Globus pallidus (tissue), 1 donor: ENCODE results near the gene RPS19.
"Not testable (repeated sequence)": the region's sequence is repeated elsewhere in the genome, so short reads cannot be mapped to it uniquely, and the experiment has no call there.

Source experiments
- DNase-seq: peaks from one replicate; pipeline ENCODE4 v3.0.0-alpha.2; 2015; ENCODE audit warnings: low spot score

The RPS19 gene

DNA sequence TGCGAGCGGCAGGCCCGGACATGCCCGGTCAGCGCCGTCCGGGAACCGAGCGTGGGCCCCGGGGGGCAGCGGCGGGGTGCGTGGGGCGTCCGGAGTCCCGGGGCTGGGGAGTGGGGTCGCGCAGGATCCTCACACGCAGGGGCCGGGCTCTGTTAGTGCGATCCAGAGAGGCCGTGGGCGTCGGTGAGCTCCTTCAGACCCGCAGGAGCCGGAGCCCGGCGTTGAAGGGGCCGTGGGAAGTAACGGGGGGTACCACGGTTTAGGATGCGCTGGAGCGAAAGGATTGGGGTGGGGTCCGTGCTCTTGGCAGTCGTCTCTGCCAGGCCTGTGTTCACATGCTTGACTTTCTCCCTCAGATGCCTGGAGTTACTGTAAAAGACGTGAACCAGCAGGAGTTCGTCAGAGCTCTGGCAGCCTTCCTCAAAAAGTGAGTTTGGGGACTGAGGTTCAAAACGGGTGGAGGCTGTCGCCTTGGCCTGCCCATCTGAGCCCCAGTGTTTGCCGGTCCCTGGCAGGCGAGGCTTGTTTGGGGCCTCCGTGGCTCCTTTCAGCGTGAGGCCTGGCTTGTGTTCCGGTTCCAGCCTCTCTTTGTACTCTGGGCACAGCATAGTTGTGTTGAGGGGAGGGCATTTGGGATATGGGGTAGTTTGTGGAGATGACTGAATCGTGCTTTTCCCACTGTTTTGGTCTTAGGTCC lies 512 bp downstream of the RPS19 start:
- DNase-seq: no peak

DNA sequence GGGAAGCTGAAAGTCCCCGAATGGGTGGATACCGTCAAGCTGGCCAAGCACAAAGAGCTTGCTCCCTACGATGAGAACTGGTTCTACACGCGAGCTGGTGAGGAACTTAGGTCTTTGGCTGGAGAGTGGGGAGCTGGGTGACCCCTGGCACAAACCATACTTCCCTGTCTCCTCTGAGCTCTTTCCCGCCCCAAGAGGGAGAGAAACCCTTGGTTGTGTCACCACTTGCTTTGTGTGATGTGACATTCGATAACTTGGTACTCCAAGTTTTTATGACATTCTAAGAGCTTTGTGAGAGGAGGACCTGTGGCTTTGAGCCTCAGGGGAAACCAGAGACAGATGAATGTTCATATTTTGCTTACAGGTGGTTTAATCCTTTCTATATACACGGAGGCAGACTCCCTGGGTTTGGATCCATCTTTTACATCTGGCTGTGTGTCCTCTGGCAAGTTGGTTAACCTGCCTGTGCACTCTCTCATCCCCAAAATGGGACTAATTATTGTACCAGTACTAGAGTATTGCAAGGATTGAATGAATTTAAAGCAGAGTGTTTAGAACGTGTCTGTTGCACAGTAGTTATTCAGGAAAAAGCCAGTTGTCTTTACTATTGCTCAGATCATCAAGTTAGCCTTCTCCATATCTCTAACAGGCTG lies 1.2 kb downstream of the RPS19 start:
- DNase-seq: no peak

DNA sequence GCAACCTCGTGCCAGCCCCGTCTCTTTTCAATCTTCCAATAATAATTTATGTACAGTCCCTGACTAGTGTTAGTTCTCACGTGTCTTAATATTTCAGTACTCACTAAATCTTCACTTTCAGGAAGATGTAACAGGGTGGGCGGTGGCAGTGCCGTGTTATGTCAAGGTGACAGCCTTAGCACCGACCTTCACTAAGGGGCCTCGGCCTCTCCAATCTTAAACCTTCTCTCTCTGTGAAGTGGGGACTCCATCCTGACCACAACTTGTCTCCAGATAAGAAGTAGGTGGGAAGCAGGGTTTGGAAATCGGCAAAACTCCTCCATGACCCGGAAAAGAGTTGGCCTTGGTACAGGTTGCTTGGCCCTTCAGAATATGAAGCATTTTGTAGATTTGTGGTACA lies 1.8 kb downstream of the RPS19 start:
- DNase-seq: no peak

DNA sequence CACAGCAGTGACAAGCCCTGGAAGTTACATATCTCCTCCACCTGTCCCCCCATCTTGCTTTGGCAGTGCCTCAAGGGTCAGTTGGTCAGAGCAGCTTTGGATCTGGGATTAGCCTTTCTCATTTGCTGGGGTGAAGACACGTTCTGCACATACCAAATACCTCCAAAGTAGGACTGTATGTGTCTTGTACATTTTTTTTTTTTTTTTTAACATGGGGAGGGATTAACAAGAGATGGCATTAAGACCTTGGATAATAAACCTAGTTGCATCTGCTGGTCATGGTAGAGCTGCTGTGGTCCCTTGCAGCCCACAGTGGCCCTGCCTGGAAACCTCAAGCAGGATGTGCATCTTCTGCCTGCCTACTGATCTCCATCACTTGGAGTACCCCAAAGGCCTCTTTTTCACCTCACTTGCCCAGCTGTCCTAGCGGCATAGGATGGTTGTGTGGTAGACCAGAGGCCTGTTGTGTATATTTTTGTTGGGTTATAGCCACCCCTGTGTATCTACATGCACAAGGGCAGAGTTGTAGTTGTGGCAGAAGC lies 2.5 kb downstream of the RPS19 start:
- no peak for DNase-seq

DNA sequence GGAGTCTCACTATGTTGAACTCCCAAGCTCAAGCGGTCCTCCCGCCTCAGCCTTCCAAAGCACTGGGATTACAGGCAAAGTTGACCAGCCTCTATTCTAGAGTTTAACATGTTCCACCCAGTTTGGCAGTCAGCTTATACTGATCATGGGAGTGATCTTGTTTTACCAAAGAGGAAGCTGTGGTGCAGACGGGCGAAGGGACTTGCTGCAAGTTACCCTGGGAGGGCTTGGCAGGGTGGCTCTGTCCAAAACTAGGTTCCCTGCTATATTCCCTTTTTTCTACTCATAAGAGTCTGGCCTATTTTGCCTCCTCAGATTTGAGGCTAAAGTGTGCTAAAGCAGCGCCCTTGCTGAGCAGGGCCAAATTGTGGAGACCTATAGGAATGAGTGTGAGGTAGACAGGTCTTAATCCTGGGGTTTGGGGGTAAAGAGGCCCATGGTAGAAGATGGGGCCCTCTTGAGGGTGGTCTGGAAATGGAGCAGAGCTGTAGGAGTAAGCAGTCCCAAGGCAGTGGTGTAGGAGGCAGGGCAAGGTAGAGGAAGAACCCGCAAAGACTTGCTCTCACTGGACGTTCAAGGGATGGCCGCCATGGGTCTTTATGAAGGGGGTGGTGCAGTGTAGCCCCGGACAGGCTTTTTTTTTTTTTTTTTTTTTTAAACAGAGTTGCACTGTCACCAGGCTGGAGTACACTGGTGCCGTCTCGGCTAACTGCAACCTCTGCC lies 3.3 kb downstream of the RPS19 start:
- no peak for DNase-seq

DNA sequence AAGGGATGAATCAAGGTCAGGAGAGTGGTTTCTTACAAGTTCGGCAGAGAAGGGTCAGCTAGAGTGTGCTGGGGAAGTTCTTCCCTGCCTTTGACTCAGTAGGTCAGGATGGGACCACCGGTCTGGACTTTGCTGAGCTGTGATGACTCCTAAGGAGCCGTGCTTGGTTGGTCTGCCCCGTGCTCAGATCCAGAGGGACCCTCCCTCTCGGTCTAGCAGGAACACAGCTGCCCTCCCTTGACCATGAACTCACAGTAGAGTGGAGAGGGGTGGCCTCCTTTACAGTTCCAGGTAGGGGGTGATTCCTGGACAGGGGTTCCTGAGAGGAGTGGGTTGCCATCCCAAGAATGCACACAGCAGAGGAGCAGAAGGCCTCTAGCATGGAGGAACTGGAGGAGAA lies 4.3 kb downstream of the RPS19 start:
- DNase-seq: no peak

DNA sequence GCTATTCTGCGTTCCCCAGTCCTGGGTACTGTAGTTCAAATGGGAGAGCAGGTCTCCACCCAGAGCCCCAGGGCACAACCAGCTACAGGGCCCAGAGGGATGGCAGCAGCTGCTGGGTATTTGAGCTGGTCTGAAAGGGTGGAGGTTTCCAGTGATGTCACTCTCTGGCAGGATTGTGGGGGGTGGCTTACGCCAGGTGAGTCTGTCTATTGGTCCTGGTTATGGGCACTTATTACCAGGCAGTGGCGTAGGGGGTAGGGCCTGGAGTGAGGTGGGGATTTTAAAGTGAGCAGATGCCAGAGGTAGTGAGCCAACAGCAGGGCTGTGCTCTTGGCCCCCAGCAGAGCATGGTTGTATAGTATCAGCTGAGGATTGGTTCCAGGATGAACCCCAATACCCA lies 6.2 kb downstream of the RPS19 start:
- DNase-seq: no peak

DNA sequence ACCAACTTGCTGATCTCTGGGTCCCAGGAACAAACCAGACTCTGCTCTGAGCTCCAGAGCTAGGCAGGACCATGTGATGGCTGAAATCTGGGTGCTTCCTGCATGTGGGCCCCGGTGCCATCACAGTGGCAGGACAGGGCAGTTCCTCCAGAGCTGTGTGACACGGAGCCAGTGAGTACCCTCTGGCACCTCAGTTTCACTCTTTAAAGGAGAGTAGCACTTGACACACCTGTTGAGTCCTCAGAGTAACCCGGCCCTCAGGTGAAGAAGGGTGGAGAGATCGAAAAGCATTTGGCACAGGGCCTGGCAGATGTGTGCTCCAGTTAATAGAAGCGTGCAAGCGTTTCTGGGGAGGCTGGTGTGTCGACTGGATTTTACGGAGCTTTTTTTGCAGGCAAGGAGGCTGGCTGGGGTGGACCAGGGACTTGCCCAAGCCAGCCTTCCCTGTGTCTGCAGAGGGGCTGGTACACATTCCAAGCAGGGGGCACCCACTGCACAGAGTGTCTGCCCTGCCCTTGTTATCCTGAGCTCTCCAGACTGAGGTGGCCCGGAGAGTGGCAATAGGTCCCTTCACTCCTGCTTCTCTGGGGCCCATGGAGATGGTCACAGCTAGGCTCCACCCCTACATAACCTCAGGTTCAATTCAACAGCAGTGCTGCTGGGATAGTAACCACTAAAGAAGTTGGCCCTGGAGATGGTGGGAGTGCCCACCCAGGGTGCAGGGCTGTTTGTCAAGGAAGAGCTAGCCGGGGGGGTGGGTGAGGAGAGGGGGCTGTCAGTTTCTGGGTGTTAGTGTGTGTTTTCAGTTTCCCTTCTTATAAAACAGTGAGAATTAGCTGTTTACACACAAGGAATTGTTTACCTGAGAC lies 8.3 kb downstream of the RPS19 start:
- no peak for DNase-seq

DNA sequence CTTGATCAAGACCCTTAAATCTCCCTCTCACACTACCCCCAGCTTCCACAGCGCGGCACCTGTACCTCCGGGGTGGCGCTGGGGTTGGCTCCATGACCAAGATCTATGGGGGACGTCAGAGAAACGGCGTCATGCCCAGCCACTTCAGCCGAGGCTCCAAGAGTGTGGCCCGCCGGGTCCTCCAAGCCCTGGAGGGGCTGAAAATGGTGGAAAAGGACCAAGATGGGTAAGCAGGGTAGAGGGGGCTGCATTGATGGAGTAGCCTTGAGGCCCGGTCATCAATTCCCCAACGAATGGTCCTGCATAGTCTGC lies 8.9 kb downstream of the RPS19 start:
- no peak for DNase-seq

DNA sequence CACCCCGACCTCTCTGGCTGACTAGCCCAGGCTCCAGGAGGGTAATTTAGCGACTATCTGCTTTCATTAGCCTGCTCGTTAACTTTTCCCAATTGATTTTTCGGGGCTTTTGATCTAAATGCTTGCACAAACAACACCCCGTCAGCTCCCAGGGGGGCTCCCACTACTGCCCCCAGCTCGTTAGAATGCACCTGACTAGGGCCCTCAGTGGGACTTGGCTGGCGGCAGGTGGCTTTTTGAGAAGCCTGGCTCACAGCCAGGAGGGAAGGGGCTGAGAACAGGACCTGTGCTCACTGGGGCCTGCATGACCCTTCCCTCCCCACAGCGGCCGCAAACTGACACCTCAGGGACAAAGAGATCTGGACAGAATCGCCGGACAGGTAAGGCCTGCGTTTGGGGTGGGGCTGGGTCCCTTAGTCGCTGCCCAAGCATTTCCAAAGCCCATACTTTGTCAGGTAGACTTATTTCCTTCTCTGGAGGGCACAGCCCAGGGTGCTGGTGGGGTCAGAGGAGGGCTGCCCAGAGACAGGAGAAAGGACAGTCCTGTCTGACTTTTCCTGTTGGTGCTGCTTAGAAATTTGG lies 9.4 kb downstream of the RPS19 start:
- no peak for DNase-seq

DNA sequence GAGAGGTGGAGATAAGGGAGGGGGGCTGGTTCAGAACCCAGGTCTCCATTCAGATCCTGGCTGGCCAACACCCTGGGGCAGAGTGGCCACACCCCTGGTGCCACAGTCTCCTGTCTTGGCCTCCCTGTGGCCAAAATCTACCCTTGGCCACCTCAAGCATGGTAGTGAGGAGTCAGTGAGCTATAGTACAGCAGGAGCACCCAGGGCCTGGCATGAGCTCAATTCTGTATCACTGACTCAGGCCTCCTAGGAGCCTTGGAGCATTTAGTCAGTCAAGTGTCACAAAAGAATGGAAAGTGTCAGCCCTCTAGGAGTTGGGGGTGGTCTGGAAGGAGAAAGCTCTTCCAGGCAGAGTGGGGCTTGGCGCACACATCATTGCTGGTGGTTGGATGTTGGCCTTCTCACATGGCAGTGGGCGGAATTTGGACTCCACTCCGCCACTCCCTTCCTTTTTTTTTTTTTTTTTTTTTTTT lies 10.4 kb downstream of the RPS19 start:
- DNase-seq: no peak

DNA sequence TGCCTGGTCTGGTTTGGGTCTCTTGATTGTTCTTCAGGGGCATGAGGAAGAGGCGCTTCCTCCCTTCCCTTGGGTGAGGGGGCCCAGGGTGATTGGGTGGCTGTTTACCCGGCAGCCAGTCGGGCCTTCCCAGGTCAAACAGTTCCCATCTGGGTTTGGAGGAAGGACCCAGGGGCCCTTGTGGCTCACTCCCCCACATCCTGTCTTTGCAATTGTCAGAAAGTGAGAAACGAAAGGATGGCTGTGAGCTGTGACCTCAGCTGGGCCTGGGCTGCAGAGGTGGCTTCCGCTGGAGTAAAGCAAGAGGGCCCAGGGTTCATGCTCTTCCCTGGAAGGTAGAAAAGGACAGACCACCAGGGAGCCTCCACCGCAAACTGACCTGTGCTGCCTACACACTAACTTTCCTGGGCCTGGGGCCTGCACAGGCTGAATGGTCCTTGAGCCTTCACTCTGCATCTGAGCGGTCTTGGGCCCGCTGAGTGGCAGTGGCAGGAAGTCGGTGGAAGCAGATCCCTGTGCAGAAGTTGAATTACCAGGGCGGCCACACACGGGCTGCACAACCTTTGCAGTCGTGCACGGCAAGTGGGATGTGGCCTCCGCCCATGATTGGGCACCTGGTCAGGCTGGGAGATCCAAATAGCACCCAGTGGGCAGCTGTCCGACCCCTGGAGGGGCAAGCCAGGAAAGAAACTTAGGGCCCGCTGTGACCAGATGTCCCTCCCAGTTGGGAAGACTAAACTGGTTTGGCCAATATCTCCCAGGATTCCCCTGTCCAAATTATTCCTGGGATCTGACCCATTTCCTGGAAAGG lies 11.7 kb downstream of the RPS19 start:
- DNase-seq: no peak

DNA sequence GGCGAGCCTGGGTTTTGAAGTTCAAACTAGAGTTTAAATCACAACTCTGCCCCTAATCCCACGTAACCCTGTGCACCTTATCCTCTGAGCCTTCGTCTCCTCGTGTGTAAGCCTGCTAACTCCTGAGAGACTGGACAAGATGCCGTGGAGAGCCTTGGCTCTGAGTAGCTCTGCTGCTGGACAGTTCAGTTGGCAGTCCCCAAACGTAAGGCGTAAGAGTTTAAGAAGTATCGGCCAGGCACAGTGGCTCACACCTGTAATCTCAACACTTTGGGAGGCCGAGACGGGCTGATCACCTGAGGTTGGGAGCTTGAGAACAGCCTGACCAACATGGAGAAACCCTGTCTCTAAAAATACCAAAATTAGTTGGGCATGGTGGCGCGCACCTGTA lies 12.3 kb downstream of the RPS19 start:
- DNase-seq: no peak

DNA sequence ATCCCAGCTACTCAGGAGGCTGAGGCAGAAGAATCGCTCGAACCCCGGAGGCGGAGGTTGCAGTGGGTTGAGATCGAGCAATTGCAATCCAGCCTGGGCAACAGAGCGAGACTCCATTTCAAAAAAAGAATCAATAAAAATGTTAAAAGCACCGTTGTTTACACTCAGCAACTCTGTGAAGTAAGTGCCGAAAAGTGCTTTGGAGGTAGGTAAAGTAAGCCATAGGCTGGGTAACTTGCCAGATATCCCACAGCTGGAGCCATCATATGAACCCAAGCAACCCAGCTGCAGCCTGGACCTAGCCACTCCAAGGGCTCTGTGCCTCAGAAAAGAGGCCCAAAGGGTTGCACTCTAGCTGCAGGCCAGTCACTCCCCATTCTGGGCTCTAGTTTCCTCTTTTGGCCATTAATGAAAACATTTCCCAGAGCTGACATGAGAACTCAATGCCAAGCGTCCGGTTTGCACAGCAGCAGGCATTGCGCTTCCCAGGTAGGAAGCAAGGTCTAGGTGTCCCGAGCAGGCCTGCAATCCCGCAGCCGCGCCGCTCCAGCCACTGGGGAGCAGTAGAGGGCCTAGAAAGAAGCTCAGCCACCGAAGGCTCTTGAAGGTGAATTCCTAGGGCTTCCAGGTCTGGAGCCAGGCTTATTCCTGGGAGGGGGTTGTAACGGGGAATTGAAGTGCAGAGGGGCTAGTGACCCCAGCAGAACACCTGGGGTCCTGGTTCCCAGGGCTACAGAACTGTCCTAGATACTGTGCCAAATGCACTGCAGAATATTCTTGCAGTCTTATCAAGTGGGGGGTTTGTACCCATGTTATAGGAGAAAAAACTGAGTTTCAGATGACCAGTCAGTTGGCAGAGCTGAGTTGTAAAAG lies 13.0 kb downstream of the RPS19 start:
- DNase-seq: no peak

DNA sequence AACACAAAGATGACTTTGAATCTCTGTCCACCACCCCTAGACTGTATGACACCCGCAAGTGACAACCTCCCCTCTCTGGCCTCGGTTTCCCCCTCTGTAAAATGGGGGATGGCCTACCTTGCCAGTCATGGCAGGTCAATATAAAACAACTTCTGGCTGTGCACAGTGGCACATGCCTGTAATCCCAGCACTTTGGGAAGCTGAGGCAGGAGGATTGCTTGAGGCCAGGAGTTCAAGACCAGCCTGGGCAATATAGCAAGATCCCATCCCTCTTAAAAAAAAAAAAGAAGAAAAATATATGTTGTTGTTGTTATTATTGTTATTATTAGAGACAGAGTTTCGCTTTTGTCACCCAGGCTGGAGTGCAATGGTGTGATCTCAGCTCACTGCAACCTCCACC lies 15.9 kb downstream of the RPS19 start:
- DNase-seq: not testable (repeated sequence)

DNA sequence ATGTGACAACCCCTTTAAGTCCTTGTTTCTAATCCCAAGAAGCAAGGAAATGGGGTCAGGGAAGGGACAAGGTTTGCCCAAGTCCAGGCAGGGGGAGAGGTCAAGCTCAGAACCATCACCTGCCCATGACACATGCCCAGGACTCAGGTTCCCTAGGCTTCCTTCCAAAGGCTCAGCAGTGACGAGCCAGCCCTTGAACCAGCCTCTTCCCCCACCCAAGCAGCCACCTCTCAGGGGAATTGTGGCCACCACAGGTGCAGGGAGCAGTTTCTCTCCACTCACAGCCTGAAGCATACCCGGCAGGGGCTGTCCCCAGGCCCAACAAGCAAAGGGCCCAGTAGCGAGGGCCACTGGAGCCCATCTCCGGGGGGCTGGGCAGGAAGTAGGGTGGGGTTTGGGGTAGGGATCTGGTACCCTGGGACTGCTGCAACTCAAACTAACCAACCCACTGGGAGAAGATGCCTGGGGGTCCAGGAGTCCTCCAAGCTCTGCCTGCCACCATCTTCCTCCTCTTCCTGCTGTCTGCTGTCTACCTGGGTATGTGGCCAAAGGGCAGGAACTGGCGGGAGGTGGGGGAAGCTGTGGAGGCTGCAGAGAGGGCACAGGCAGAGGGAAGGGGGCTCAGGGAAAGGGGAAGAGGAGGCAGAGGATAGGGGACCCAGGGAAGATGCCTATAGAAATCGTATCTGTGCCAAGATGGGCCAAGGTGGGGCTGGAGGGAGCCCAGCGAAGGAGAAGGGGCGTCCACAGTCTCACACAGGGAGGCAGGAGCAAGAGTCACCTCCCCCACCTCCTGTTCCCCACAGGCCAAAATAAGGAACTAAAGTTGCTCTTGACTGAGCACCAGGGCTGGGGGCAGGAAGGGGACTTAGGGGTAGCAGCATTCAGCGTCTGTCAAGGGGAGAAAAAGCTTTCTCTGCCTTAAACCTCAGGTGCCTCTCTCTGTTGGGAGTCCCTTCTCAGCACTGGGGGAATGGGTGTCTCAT lies 17.1 kb downstream of the RPS19 start, which contains the start of gene CD79A:
CD79A (plus strand) TSS at position 433 of the 986 bp plus-strand sequence; CDS start at position 459, 26 bp downstream.
- no peak for DNase-seq

DNA sequence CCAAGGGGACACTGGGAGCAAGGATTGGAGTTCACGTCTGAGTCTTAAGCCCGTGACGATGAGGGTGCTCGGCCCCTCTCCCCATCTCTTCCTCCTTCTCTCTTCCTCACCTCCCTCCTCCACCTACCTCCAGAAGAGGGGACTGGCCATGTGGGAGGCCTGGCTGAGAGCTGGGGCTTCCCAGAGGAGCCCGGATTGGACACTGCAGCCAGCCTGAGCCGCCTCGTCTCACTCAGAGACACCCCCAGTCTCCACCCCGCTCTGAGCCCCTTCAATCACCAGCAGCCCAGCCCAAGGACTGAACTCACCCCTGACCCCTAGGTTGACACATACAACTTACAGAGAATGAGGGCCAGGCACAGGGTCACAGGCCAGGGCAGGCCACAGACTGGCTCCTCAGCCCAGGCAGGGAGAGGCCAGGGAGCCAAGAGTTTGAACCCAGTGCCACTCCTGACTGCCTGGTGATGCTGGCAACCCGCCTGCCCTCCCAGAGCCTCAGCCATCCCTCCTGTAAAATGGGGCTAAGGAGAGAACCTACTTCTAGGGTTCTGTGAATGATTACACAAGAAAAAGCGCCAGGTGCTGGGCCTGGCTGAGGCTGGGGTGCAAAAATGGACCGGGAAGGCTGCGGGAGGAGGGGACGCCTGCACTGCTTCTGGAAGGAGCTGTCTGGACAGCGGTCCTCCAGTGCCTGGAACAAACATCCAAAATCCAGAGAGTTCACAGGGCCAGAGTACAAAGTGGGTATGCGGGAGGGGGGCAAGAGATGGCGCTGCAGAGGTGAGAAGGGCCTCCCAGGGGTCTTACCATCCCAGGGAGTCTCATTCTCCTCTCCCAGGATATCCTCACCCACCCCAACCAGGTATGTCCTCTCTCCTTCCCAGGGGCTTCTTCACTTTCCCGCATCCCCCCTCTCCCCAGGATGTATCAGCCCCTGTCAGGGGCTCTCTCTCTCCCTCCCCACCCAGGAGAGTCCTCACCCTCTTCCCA lies 18.2 kb downstream of the RPS19 start:
- no peak for DNase-seq
